Measurements from ENCODE around the gene RPL7L1.

RPL7L1 gene

GRCh38 chr6:42890311-42891198 lies 11.1 kb downstream of the RPL7L1 start (continued):
- TF ChIP-seq BCL6B (tag by site-specific recombination; IDR thresholded peaks at IDR 0.05) (no peak), ZNF391 (tag by site-specific recombination; IDR thresholded peaks at IDR 0.05; ENCODE audit: borderline replicate concordance, low read depth) (peak; percentile 15; the same call in 1 of the 2 replicates), ZNF704 (tag by site-specific recombination; IDR thresholded peaks at IDR 0.05) (no peak), PRDM6 (tag by site-specific recombination; IDR thresholded peaks at IDR 0.05) (no peak), ZNF449 (tag by site-specific recombination; IDR thresholded peaks at IDR 0.05) (0 out of 2 replicates have a peak, but pooled peaks have one; percentile 45), ZNF266 (tag by site-specific recombination; IDR thresholded peaks at IDR 0.05; ENCODE audit: low read depth) (no peak), MZF1 (tag by site-specific recombination; IDR thresholded peaks at IDR 0.05; ENCODE audit: borderline replicate concordance) (peak; percentile 97), ZNF112 (tag by site-specific recombination; IDR thresholded peaks at IDR 0.05) (no peak), KLF8 (tag by site-specific recombination; IDR thresholded peaks at IDR 0.05) (peak; percentile 76; the same call in 1 of the 2 replicates), ZBTB11 (tag by site-specific recombination; conservative IDR thresholded peaks at IDR 0.05; ENCODE audit: low read depth) (peak; percentile 93), ZSCAN16 (tag by site-specific recombination; IDR thresholded peaks at IDR 0.05) (peak; percentile 97), PBX3 (CRISPR knock-in tag; IDR thresholded peaks at IDR 0.05) (no peak), ZNF23 (tag by site-specific recombination; IDR thresholded peaks at IDR 0.05; ENCODE audit: borderline replicate concordance) (no peak), ZNF664 (tag by site-specific recombination; IDR thresholded peaks at IDR 0.05) (no peak), SP3 (tag by site-specific recombination; IDR thresholded peaks at IDR 0.05) (peak; percentile 58; the same call in 1 of the 2 replicates), ZNF548 (tag by site-specific recombination; IDR thresholded peaks at IDR 0.05) (no peak), ZNF610 (tag by site-specific recombination; IDR thresholded peaks at IDR 0.05; ENCODE audit: borderline replicate concordance) (peak; percentile 91)
